Cerebellar cortex (tissue), 1 donor: Measurements from ENCODE around the gene CD8B2.
"Not testable (repeated sequence)": the region's sequence is repeated elsewhere in the genome, so short reads cannot be mapped to it uniquely, and the experiment has no call there.

Experiments used
- DNase-seq: peaks from one replicate; pipeline ENCODE4 v3.0.0-alpha.2; 2015; ENCODE audit warnings: low spot score

The CD8B2 gene

GRCh38 chr2:106511934-106512333 is 24.8 kb downstream of the CD8B2 start:
- not testable (repeated sequence) for DNase-seq

DNA sequence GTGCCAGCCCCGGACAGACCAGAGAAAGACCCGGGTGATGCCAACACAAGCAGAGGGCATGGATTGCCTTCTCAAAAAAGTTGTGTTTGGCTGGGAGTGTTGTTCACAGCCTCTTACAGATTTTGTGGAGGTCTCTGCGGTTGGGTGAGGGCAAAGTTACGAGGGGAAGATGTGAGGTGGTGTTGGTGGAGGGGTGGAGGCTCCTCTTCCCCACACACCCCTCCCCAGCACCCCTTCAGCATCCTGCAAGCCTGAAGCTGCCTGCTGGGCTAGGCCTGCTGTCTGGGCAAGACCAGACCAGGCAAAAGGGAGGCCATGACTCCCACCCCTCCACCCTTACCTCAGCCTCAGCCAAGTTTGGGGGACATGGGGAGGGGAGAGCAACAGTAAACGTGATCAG is 26.2 kb downstream of the CD8B2 start:
- DNase-seq: not testable (repeated sequence)

DNA sequence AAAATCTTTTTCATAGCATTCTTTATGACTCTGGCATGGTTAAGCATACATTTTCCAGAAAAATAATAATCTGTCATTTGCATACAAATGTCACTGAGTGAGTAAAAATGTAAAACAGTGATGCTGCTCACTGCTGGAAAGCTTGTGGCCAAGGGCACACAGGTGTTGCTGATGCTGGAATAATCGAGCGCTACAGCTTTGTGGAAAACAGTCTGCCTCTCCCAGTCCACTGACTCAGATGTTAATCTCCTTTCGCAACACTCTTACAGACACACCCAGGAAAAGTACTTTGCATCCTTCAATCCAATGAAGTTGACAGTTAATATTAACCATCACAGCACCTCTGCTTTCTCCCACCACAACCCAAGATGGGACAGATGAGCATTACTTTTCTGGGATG is 27.7 kb downstream of the CD8B2 start:
- DNase-seq: not testable (repeated sequence)

- no peak for DNase-seq
Measured at GRCh38 chr2:106516436-106516835, 29.3 kb downstream of the CD8B2 start.

DNA sequence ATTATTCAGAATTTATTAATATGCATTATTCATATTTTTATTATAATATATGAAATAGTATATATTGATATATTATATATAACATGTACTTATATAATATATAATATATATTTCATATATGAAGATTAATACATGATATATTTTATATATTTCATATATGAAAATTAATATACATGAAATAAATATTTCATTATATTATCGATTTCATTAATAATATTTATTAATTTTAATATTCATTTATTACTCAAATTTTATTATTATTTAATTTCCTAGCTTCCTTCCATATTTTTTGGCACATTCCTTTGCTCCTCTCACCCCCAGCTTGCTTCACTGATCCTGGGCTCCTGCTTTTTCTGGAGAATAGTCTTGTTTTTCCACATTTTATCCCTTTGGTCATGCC is 29.7 kb downstream of the CD8B2 start:
- DNase-seq: no peak

GRCh38 chr2:106517329-106517728 is 30.2 kb downstream of the CD8B2 start:
- DNase-seq: no peak

GRCh38 chr2:106519767-106520166 is 32.6 kb downstream of the CD8B2 start:
- no peak for DNase-seq

GRCh38 chr2:106521016-106521415 is 33.9 kb downstream of the CD8B2 start:
- DNase-seq: no peak

GRCh38 chr2:106523976-106524665 is 37.0 kb downstream of the CD8B2 start:
- DNase-seq: no peak

DNA sequence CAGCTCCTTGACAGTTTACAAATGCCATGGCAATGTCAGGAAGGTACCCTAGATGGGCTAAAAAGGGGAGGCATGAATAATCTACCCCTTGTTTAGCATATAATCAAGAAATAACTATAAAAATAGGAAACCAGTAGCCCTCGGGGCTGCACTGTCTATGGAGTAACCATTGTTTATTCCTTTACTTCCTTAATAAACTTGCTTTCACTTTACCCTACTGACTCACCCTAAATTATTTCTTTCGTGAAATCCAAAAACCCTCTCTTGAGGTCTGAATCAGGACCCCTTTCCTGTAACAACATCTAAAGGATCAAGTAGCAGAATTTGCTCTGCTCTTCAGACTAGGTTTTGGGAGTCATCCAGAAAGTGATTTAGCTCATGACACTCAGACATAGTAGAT is 43.7 kb downstream of the CD8B2 start:
- DNase-seq: no peak

DNA sequence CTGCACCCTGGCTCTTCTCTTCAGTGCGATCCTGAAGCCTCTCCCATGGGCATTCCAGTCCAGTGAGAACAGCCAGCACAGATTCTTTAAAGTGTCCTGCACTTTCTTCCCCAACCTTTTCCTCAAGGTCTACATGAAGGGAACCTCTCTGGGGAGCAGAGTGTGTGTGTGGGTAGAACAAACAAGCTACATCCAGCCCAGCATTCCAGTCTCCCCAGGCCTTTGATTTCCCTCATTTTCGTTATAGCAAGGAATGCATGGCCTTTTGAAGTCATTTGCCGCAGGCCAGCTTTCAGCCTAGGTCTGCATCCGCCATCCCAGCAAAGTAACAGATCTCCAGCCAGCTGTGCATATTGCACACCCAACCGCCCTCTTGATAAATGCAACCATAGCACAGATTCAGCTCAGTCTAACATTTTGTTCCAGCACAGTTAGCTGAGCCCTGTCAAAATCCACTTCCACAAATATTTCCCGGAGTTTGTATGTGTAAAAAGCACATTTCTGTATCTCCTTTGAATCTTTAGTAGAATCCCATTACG is 44.6 kb downstream of the CD8B2 start:
- no peak for DNase-seq

GRCh38 chr2:106532236-106532635 is 45.1 kb downstream of the CD8B2 start:
- no peak for DNase-seq

DNA sequence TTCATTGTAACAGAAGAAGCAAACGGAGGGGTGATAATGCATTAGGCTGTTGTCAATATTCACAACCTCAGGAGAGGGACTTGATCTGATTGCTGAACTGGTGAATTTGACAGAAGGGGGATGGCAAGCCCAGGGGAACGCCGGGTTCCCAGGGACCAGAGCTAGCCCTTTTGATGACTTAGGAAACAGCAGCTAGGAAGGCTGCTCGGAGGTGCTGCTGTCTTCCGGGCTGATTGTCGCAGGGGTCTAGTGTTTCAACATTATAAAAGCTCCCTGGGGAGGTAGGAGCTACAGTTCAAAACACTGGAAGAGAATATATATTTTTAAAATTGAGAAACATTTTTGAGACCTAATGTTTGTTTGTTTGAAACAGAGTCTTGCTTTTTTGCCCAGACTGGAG is 47.3 kb downstream of the CD8B2 start:
- DNase-seq: no peak

GRCh38 chr2:106536490-106536889 is 49.3 kb downstream of the CD8B2 start:
- no peak for DNase-seq

- DNase-seq: no peak
Measured at GRCh38 chr2:106537047-106537446, 49.9 kb downstream of the CD8B2 start.

DNA sequence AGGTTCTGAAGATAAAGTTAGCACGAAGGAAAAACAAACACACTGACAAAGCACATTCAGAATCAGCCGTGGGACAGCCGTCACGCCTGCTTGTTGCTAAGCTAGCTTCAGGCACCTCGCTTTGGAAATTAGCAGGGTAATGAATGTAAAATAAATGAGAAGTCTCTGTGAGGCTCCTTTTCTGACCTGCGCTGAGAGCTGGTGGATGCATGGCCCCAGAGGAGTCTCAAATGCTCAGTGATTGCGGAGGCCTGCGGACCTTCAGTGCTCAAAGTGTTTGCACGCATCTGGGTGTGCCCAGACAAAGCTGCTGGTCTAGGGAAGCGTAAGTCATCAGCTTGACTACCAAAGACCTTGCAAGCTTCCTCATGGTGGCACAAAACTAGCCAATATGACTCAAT is 50.6 kb downstream of the CD8B2 start:
- DNase-seq: no peak

- no peak for DNase-seq
Measured at GRCh38 chr2:106540886-106541285, 53.7 kb downstream of the CD8B2 start.

GRCh38 chr2:106541333-106541732 is 54.2 kb downstream of the CD8B2 start:
- DNase-seq: no peak

GRCh38 chr2:106542746-106543359 is 55.7 kb downstream of the CD8B2 start:
- DNase-seq: peak; percentile 63

DNA sequence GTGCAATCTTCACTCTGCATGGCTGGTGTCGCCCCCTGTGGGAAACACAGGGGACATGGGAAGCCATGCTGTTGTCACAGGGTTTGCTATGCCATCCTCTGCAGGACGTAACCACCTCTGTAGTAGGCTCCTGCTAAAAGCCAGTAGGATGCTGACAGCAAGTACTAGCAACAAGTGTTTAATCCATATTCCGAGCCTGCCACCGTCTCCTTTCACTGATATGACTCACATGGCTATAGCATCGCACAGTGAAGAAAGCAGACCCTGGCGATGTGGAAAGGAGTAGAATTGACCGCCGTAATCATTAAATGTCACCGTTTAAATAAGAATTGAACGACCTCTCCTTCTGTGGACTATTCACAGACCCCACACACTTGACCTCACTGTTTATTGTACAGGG is 57.8 kb downstream of the CD8B2 start:
- DNase-seq: no peak

DNA sequence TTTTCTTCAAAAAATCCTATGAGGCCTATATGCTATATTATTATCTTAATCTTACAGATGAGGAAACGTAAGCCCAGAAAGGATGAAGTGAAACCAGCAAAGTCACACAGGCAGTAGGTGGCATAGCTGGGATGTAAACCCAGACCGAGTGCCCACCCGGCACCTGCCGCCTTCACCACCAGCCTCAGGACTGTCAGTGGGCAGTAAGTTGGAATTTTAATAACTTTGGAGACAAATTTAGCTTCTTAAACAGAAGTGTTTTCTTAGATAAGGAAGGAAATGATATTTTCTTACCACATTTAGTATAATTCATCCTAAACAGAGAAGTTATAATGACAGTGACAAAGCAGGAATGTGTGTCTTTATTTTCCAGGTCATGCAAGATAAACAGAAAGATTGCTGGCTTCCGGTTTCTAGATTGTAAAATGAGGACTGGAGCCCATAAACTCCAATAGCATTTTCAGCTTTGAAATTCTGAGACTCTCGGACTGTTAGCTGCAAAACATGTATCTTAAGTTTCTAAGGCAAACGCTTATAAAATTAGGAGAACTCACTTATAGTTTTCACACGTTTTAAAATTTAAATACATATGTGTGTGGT is 59.3 kb downstream of the CD8B2 start:
- DNase-seq: no peak

DNA sequence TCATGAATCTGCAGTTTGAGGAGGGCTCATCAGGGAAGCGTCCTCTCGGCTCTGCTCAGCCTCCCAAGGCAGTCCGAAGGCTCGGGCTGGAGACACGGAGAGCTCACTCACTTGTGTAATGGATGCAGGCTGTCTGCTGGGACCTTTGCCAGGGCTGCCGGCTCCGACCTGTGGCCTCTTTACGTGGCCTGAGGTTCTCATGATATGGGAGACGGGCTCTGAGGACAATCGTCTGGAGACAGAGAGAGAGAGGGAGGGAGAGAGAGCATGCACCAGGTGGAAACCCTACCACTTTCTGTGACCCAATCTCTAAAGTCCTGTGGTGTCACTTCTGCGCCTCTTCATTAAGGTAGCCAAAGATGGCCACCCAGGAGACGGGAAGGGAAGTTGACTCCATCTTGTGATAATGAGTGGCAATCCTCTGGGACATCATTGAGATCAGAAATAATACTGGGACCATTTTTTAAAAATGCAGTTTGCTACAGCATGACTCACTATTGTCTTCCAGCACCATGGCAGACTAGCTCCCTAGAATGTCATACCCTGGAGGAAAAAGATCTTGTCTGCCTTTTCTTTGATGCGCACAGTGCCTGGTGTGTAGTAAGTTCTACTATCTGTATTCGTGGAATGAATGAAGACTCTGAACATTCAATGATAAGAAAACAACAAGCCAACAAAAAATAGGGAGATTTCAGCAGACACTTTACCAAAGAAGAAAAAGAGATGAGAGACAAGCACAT is 60.2 kb downstream of the CD8B2 start:
- DNase-seq: no peak
